CD4-positive, alpha-beta T cell (primary cell): Measurements from ENCODE around the gene MEF2A. TPM values are rescaled to one million over a fixed set of nuclear protein-coding genes. Genes with fewer than 3 reads are reported as not detected.
"Not testable (repeated sequence)": the region's sequence is repeated elsewhere in the genome, so short reads cannot be mapped to it uniquely, and the experiment has no call there.

ENCODE experiments used
- ATAC-seq: fragments of 200-7000 bp; cut with Tn5 transposase; one replicate; pipeline ENCODE4 v1.10.0; 2022; ENCODE audit warnings: mild to moderate bottlenecking; ENCODE audit not compliant: poor library complexity
- CTCF ChIA-PET: fragments of 350-600 bp; sonication (Branson Sonifier 250); formaldehyde crosslinking; loops from one replicate; lab custom pipeline; 2021; ENCODE audit warnings: antibody characterized with exemption, inconsistent platforms; lab: Charles Lee
- POLR2A ChIA-PET: fragments of 350-600 bp; sonication (Branson Sonifier 250); formaldehyde crosslinking; loops from one replicate; lab custom pipeline; 2021; ENCODE audit warnings: antibody characterized with exemption, inconsistent platforms; lab: Charles Lee
- DNase-seq, 14 experiments: peaks; one replicate each; pipeline ENCODE4 v3.0.0-alpha.2; 2013 to 2020; ENCODE audit warnings: mixed read lengths in 2 of 14
- H3K27ac ChIP-seq, 2 donors: one replicate each; pipeline versions ENCODE4 v1.5.1 to v1.7.0; 2013; ENCODE audit warnings: low read length in 2 of 2, low read depth in 1 of 2, mild to moderate bottlenecking in 1 of 2
- H3K27me3 ChIP-seq, 2 experiments: 1 replicate in 1 of 2; 2 replicates in 1 of 2; pipeline versions ENCODE4 v1.6.1 to v1.7.0; 2013; ENCODE audit warnings: low read length in 2 of 2, control low read depth in 1 of 2, mild to moderate bottlenecking in 1 of 2, moderate library complexity in 1 of 2; ENCODE audit not compliant: insufficient read depth in 2 of 2, control insufficient read depth in 1 of 2
- H3K36me3 ChIP-seq: one replicate; pipeline ENCODE4 v1.6.1; 2013; ENCODE audit warnings: low read length, control low read depth; ENCODE audit not compliant: insufficient read depth
- H3K4me1 ChIP-seq: one replicate; pipeline ENCODE4 v1.6.1; 2013; ENCODE audit warnings: low read length, control low read depth; ENCODE audit not compliant: insufficient read depth
- H3K4me3 ChIP-seq: one replicate; pipeline ENCODE4 v1.5.1; 2013; ENCODE audit warnings: mild to moderate bottlenecking, low read length, moderate library complexity
- H3K9me3 ChIP-seq, 2 experiments: 1 replicate in 1 of 2; 2 replicates in 1 of 2; pipeline versions ENCODE4 v1.6.1 to v1.7.0; 2013; ENCODE audit warnings: low read length in 2 of 2, mild to moderate bottlenecking in 2 of 2, control low read depth in 1 of 2, moderate library complexity in 1 of 2; ENCODE audit not compliant: control insufficient read depth in 1 of 2, insufficient read depth in 1 of 2
- H3K27ac Mint-ChIP-seq: one replicate; pipeline ENCODE4 v1.8.0; 2020; ENCODE audit warnings: mixed read lengths
- H3K27me3 Mint-ChIP-seq: one replicate; pipeline ENCODE4 v1.8.0; 2021; ENCODE audit warnings: mixed read lengths
- H3K36me3 Mint-ChIP-seq: one replicate; pipeline ENCODE4 v1.8.0; 2021; ENCODE audit warnings: low read depth, mixed read lengths
- H3K4me1 Mint-ChIP-seq: one replicate; pipeline ENCODE4 v1.8.0; 2021; ENCODE audit warnings: low read depth, mixed read lengths
- H3K4me3 Mint-ChIP-seq: one replicate; pipeline ENCODE4 v1.8.0; 2020; ENCODE audit warnings: mild to moderate bottlenecking, mixed read lengths
- H3K9me3 Mint-ChIP-seq: one replicate; pipeline ENCODE4 v1.8.0; 2020; ENCODE audit warnings: mixed read lengths
- intact Hi-C, 2 experiments: fragments of 100-400 bp; cut with DNase I in 1 of 2; cut with micrococcal nuclease in 1 of 2; formaldehyde crosslinking; loops; one replicate each; pipeline versions ENCODE4 v1.15.1 to v1.9.0; 2023 to 2025; cut with DNase I, micrococcal nuclease
- total RNA-seq, 174 experiments: library from RNA in 2 of 174; stranded (reverse) in 2 of 174; gene quantifications; one replicate each; pipeline ENCODE4 v1.2.3 and lab custom pipeline; 2021 to 2026
- TF ChIP-seq, protein P1 (sequence below): fragments of 200-600 bp; IDR thresholded peaks from one replicate; pipeline ENCODE4 v1.8.0; 2022; ENCODE audit warnings: antibody characterized with exemption, mild to moderate bottlenecking

The MEF2A gene
- total RNA-seq, 2 experiments from 2014 or later: 23.2 to 24.9 TPM

DNA sequence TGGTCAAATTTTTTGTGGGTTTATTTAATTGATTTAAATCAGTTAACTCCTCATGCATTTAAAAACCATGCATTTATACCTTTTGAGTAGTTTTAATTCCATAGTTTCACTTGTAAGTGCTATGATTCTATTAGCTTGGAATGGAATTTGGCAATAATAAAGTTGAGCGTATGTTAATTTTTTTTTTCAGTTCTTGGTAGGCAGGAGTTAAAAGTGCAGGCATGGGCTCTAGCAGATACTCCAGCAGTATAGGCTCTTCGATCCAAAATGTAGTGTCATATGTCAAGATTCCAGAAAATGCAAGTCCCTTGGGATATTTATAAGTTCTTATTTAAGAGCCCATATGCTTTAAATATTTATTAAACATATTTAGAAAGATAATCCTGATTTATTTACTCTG lies 97.1 kb downstream of the MEF2A start:
- Histone ChIP-seq H3K27me3 (no peaks in the 10 kb centered on the region), H3K27ac (no peak overlapping the region), H3K36me3 (no peaks in the 10 kb centered on the region), H3K9me3 (no peaks in the 10 kb centered on the region), H3K4me1 (no peaks in the 10 kb centered on the region), H3K4me3 (no peak overlapping the region)
- Mint-ChIP-seq H3K27me3 (no peaks in the 10 kb centered on the region), H3K9me3 (peaks cover 3% of the 10 kb centered on the region), H3K4me1 (peaks cover 7% of the 10 kb centered on the region), H3K27ac (no peak overlapping the region), H3K36me3 (peaks cover 45% of the 10 kb centered on the region), H3K4me3 (no peak overlapping the region)
- POLR2A ChIA-PET: no interaction called here
- intact Hi-C loops: no loop called here
- DNase-seq (no peak), ATAC-seq (no peak)
- TF ChIP-seq, protein P1, sequence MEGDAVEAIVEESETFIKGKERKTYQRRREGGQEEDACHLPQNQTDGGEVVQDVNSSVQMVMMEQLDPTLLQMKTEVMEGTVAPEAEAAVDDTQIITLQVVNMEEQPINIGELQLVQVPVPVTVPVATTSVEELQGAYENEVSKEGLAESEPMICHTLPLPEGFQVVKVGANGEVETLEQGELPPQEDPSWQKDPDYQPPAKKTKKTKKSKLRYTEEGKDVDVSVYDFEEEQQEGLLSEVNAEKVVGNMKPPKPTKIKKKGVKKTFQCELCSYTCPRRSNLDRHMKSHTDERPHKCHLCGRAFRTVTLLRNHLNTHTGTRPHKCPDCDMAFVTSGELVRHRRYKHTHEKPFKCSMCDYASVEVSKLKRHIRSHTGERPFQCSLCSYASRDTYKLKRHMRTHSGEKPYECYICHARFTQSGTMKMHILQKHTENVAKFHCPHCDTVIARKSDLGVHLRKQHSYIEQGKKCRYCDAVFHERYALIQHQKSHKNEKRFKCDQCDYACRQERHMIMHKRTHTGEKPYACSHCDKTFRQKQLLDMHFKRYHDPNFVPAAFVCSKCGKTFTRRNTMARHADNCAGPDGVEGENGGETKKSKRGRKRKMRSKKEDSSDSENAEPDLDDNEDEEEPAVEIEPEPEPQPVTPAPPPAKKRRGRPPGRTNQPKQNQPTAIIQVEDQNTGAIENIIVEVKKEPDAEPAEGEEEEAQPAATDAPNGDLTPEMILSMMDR: no peak
- CTCF ChIA-PET: interaction anchor here (1.6 kb wide), 1 partner anchor 41 kb away, joined by 4 read pairs; no protein-coding TSS in a partner anchor

- H3K27ac Mint-ChIP-seq, H3K27me3 ChIP-seq, H3K27me3 Mint-ChIP-seq, H3K4me1 ChIP-seq, DNase-seq, H3K4me3 ChIP-seq, H3K4me1 Mint-ChIP-seq, POLR2A ChIA-PET, H3K9me3 Mint-ChIP-seq, H3K36me3 ChIP-seq, H3K4me3 Mint-ChIP-seq, H3K9me3 ChIP-seq, H3K27ac ChIP-seq, intact Hi-C loops, ATAC-seq, CTCF ChIA-PET: not testable (repeated sequence)
- peaks cover 33% of the 10 kb centered on the region for H3K36me3 Mint-ChIP-seq
Measured at GRCh38 chr15:99666073-99666472, 100.3 kb downstream of the MEF2A start.

GRCh38 chr15:99668533-99669182 lies 102.9 kb downstream of the MEF2A start:
- TF ChIP-seq, protein P1: no peak
- Mint-ChIP-seq H3K27me3 (no peaks in the 10 kb centered on the region), H3K4me1 (no peaks in the 10 kb centered on the region), H3K9me3 (peaks cover 3% of the 10 kb centered on the region), H3K36me3 (peaks cover 45% of the 10 kb centered on the region), H3K27ac (no peak overlapping the region), H3K4me3 (no peak overlapping the region)
- DNase-seq: no peak
- no peak overlapping the region for H3K27ac ChIP-seq
- no peaks in the 10 kb centered on the region for H3K9me3 ChIP-seq
- ChIA-PET CTCF (no interaction called here), POLR2A (no interaction called here)
- H3K4me3 ChIP-seq: no peak overlapping the region
- H3K36me3 ChIP-seq: peaks cover 14% of the 10 kb centered on the region
- intact Hi-C loops: no loop called here
- no peaks in the 10 kb centered on the region for H3K4me1 ChIP-seq
- H3K27me3 ChIP-seq: no peaks in the 10 kb centered on the region
- ATAC-seq: no peak

- DNase-seq (no peak), ATAC-seq (no peak)
- no peaks in the 10 kb centered on the region for H3K27me3 ChIP-seq
- Mint-ChIP-seq H3K9me3 (peaks cover 3% of the 10 kb centered on the region), H3K4me3 (no peak overlapping the region), H3K4me1 (no peaks in the 10 kb centered on the region), H3K27ac (no peak overlapping the region), H3K27me3 (no peaks in the 10 kb centered on the region), H3K36me3 (peaks cover 45% of the 10 kb centered on the region)
- intact Hi-C loops: no loop called here
- TF ChIP-seq, protein P1: no peak
- POLR2A ChIA-PET: no interaction called here
- no peaks in the 10 kb centered on the region for H3K9me3 ChIP-seq
- H3K36me3 ChIP-seq: peaks cover 14% of the 10 kb centered on the region
- H3K4me1 ChIP-seq: no peaks in the 10 kb centered on the region
- H3K4me3 ChIP-seq: no peak overlapping the region
- CTCF ChIA-PET: no interaction called here
- H3K27ac ChIP-seq: no peak overlapping the region
Measured at GRCh38 chr15:99669250-99669649, 103.5 kb downstream of the MEF2A start.
